ENCODE data around the gene CDC27.

DNA sequence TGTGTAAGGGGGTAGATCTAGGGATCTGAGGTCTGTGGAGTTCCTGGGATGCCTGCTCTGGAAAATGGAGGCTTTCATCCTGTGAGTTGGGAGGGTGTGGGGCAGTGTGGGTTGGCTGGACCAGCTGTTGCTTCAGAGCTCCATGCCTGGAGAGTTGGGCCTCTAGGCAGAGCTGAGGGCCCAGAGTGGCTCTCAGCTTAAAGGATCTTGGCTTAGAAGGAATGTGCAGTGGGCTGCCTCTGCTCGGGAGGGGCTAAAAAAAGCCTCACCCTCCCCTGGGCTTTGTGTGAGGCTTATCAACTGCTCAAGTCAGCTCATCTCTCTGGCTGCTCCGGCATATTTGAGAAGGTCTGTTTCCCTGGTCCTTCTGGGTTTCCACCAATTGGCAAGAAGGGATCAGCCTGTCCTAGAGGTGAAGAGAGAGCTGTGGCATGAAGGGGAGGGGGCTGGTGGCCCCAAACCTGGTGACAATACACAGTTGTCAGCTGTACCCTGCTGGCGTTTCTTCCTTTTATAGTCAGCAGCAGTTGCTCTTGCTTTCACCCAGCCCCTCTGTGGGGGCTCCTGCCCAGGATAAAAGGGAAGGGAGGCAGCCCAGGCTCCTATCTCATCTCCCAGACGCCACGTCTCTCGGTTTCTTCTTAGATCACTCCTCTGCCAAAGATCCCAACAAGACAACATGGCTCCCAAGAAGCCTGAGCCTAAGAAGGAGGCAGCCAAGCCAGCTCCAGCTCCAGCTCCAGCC lies 19.8 kb upstream of the CDC27 start, which contains the start of gene MYL4:
- TF ChIP-seq GLIS3 (CRISPR knock-in tag; IDR thresholded peaks at IDR 0.05) (no peak), CSRNP3 (CRISPR knock-in tag; IDR thresholded peaks at IDR 0.05) (no peak), ARNTL (CRISPR knock-in tag; IDR thresholded peaks at IDR 0.05; ENCODE audit: borderline replicate concordance, low read depth) (no peak), CREB5 (CRISPR knock-in tag; IDR thresholded peaks at IDR 0.05; ENCODE audit: low read depth) (no peak), ZNF70 (CRISPR knock-in tag; IDR thresholded peaks at IDR 0.05) (no peak), ZNF565 (CRISPR knock-in tag; conservative IDR thresholded peaks at IDR 0.05; ENCODE audit: low read depth) (no peak), POU6F1 (CRISPR knock-in tag; IDR thresholded peaks at IDR 0.05; ENCODE audit: borderline replicate concordance, low read depth) (no peak), RARB (CRISPR knock-in tag; IDR thresholded peaks at IDR 0.05) (no peak)
